Activated T-cell treated with anti-CD3 and anti-CD28 coated beads for 24 hours (primary cell): Measurements from ENCODE around the gene HIPK1.
"Not testable (repeated sequence)": the region's sequence is repeated elsewhere in the genome, so short reads cannot be mapped to it uniquely, and the experiment has no call there.

Experiments
- DNase-seq: peaks from one replicate; pipeline ENCODE4 v3.0.0-alpha.2; 2020; ENCODE audit warnings: low read depth

Gene HIPK1

DNA sequence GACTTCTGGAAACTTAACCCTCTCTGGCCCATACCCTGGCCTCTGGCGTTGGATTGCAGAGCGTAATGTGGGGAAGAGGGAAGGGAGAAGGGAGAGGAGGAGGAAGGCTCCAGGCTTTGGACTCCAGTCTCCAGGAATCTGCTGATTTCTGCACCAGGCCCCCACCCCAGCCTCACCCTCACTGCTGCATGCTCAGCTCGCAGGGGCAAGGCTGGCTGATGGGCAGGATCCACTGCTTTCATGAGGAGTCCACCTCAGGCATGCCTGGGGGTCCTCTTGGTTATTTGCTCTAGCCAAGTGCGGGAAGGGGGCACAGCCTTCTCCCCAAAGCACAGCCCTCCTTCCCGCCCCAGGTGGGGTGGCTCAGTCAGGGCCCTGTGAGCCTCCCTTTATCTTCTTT lies 53.8 kb downstream of the HIPK1 start:
- no peak for DNase-seq

DNA sequence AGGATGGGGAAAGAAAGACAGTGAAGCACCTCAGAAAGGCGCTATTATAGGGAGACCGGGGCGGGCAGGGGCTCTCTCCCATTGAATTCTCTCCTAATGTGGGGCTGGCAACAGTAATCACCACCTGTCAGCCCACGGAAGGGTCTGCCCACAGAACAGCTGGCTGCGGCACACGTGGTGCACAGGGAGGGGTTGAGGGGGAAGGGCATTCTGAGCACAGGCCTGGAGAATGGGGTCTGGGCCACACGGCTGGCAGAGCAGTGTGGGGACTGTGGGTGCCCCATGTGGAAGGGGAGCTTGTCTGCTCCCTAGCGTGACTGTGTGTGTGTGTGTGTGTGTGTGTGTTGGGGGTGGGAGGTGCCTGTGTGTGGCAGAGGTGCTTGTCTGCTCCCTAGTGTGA lies 54.3 kb downstream of the HIPK1 start:
- DNase-seq: no peak

DNA sequence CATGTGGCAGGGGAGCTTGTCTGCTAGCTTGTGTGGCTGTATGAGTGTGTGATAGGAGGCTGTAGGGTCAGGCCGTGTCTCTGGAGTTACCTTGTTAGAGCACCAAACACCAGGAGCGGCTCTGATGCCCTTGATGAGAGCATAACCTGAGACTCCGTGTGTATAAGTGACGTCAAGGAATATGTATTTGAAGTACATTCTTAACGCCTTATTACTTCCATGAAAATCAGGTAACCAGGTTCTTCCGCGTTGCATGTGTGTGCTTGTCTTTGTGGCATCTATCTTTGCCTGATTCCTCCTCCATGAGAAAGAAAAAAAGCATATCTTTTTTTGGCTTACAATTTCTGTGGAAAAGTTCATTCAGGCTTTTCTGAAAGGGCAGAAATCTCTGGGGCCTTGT lies 54.7 kb downstream of the HIPK1 start:
- no peak for DNase-seq

DNA sequence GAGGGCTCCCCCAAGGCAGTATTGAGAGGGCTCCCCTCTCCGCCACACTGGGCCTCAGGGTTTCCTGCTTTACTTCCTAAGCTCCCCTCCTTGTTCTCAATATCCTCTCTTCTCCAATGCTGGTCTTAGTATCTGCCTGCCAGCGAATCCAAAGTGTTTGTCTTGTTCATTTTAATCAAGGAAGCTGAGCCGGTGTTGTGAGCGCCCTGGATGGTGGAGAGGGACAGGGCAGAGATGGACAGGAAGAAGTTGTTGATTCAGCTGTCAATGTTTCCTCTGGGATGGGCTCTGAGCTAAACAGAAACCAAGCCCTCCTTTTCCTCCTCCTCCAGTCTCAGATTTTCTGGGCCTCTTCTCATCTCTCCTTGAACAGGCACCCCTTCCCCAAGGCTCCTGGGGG lies 55.6 kb downstream of the HIPK1 start:
- no peak for DNase-seq

DNA sequence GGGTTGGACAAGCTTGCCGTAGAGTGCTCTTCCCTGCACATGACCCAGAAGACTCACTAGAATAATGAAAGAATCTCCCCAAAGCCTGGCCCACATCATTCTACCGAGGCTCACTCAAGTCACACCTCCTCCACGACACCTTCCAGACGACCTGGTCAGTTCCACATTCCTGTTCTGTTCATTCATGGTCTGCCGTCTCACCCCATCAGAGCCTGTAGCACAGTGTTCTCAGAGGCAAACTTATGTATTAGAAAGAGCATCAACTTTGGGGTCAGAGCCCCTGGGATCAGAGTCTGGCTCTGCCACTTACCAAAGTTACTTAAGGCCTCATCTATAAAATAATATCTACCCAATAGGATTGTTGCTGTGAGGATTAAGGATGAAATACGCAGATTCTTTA lies 57.7 kb downstream of the HIPK1 start:
- no peak for DNase-seq

DNA sequence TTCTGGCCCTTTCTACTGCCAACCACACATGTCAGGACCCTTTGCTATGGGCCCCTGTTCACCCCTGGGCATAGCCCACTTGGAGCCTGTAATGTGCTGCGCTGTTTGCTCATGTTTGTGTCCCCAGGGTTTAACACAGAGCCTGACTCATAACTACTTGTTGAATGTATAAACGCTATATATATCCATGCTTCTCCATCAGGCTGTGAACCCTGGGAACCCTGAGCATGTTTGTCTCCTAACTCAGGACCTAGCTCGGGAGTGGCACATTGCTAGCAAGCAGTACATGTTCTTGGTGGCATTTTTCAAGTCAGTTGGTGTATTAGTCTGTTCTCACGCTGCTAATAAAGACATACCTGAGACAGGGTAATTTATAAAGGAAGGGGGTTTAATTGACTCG lies 58.1 kb downstream of the HIPK1 start:
- DNase-seq: no peak

DNA sequence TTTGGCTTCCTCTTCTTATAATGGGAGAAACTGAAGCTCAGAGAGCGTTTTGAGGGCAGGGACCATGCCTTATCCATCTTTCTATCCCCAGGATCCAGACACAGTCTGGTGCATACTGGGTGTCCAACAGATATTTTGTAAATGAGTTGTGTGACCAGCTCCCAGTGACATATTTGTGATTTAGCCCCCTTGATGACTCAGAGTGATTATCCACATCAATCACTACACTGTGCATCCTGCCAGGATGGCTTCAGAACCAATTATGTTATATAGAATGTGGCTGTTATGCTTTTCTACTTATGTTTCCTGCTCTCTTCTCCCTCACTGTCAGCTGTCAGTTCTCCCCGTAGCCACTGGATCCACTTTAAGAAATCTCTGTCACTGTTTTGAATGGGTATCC lies 61.4 kb downstream of the HIPK1 start:
- DNase-seq: no peak

DNA sequence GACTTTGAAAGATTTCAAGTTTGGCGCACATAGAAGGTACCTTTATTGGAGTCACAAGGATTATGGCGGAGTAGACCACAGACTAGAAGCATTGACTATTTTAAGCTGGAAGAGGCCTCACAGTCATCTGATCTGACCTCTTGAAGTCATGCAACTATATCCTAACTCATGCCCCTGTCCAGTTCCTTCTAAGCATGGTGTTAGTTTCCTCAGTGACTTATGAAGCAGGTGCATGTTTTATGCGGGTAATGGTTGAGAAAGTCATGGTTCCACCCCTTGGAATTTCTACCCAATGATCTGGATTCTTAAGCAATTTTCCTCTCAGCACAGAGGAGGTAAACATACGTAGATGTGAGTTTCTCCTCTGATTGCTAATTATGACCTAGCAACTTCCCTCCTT lies 61.8 kb downstream of the HIPK1 start:
- DNase-seq: no peak

DNA sequence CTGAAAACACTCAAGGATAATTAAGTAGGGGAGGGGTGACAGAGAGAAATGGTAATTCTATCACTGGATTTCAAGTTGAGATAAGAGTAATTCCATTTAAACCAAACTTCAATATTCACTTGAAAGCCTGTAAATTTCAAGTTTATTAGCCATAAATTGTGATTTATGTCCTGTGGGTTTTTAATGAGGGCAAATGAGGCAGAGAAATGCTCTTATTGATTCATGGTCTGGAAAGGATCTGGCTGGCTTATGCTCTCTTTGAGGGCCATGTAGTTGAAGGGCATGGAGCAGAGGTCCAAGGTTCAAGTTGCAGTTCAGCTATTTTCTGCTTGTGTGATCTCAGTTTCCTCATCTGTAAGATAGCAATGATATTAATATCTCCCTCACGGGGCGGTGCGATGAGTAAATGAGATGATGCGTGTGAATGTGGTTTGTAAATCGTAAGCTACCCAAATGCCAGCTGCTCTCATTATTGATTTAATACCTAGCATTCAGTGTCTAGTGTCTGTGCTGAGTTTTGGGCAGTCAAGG lies 62.4 kb downstream of the HIPK1 start:
- no peak for DNase-seq

DNA sequence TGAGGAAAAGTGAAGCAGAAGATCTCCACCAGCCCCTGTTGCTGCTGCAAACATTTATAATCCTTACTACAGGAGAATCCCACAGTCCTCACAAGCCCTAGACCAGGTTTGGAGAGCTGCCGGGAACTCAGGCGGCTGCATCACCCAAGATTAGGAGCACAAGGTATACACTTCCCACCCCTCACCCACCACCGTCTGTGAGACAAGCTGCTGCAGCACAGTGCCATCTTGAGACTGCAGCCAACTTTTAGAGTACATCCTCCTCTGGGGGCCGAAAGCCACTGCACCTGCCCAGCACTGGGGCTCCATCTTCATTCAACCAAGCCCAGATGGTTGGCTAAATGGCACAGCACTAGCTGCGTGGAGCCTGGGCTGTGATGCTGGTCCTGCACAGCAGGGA lies 63.9 kb downstream of the HIPK1 start:
- no peak for DNase-seq

DNA sequence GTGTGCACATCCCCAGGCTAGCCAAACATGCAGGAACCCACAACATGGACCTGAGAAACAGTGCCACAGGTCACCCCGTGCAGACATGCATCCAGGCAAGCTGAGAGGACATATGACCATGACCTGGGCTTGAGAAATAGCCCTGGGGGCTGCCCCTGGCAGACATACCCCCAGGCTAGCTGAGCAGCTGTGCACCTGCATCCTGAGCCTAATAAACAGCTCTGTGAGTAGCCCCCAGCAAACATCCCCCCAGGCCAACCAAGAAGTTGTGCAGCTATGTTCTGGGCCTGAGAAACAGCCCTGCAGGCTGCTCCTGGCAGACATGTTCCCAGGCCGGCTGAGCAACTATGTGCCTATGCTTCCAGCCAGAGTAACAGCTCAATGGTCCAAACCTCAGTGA lies 64.6 kb downstream of the HIPK1 start:
- DNase-seq: no peak

DNA sequence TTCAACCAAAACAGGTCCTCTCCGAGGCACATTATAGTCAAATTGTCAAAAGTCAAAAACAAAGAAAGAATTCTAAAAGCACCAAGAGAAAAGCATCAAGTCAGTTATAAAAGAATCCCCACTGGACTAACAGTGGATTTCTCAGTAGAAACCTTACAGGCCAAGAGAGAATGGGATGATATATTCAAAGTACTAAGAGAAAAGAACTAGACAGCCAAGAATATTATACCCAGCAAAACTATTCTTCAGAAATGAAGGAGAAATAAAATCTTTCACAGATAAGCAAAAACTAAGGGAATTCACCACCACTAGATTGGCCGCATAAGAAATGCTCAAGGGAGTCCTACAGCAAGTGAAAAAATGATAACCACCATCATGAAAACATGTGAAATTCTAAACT lies 66.3 kb downstream of the HIPK1 start:
- no peak for DNase-seq

DNA sequence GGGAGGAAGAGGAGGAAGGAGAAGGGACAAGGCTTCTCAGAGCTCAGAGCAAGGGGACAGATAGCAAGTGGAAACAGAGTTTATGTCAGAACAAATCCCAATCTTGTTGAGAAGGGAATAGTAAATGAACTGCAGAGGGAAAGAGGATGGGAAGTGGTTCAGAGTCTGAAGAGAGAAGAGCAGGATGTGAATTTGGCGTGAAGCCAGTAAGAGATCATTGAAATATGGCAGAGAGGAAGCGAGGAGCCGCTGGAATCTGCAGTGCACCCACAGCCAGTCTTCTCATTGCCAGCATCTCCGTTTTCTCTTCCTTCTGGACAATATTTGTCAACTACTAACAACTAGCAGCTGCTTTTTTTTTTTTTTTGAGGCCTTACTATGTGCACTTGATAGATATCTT lies 69.2 kb downstream of the HIPK1 start:
- no peak for DNase-seq

DNA sequence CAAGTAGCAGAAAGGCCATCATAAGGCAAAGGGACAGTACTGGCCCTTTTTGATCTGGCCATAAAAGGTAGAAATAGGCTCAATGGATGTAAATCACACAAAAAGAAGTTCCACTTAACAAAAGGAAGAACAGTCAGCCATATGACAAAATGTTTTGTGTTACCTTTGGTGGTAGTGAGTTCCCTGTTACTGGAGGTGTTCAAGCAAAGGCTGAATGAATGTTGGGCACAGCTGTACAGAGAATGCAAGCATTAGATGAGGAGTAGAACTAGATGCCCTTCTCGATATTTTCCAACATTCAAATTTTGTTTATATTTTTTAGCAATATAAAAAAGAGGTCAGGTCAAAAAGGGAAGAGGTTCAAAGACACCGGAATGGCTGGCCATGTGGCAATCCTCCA lies 70.1 kb downstream of the HIPK1 start:
- no peak for DNase-seq

DNA sequence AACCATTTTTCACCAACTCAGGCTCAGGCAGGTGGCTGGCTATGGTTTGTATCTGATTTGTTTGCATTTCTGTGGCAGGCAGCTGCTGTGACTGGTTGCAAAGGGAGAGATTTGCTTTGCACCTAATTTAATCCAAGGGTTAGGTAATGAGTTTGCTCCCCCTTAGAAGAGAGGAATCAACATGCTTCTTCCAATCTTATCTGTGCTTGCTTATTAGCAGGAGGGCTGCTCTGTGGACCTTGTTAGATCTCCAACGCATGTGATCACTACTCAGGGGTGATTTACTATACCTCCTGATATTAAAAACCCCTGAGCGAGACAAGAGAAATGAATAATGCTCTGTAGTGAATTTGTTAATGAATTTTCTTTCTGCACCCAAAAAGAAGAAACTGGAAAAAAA lies 70.7 kb downstream of the HIPK1 start:
- no peak for DNase-seq

DNA sequence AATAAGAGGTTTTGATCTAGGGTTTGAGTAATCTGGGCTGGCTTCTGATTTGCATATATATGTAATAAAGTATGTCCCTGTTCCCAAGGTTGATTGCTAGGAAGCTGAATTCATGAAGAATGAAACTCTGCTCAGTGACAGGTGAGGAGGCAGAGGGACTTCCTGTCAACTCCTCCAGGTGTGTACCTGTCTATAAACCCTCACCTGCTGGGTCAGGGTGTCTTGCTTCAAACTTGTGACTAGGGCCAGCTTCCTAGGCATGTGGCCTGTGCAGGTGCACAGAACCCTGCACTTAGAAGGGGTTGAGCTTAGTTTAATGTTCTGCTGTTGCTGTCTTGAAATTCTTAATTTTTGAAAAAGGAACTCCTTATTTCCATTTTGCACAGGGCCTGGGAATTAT lies 71.3 kb downstream of the HIPK1 start:
- no peak for DNase-seq

DNA sequence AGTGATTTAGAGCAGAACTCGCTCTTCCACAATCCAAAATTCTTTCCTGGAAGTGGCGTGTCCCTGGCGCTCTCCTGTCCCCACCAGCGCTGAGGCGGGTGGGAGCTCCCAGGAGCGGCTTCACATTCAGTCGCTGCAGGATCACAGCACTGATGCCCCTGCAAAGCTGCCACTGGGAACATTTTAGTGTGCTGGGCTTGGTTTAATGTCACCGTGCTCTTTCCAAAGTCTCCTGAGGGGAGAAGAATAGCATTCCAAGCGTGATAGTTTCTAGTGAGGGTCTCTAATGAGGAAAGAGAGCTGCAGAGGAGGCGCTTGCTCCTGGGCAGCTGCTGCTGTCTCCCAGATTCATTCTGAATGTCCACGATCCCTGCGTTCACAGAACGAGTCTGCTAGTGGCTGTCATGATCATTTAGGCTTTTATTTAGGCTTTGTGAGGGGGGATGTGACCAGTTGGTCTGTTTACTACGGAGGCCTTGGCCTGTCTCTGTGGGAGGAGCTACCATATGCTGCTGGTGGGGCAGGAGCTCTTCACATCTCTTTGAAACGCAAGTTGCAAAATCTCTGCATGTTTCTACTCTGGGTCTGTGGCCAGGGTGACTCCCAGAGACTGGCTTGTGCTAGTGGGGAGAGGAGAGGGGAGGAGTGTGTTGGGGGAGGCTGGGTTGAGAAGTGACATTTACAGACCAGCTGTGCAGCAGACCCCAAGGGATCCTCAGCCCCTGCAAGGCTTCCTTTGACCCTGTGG lies 73.5 kb downstream of the HIPK1 start:
- DNase-seq: no peak

DNA sequence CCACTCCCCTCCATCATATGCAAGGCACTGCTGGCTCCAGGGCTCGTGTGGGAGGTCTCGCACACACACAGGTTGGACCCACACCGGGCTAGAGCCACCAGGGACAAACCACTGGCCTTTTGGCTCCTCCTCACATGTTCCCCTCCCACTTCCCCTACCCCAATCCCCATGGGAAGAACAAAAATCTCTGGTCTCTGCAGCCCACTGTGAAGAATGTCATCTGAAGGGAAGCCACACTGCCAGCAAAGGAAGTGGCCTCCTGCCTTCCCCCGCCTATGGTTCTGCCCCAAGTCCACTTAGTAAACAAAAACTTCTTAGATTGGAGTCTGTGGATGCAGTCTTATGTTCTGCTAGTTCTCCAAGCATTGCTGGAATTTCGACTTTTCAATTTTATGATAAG lies 74.3 kb downstream of the HIPK1 start:
- no peak for DNase-seq

DNA sequence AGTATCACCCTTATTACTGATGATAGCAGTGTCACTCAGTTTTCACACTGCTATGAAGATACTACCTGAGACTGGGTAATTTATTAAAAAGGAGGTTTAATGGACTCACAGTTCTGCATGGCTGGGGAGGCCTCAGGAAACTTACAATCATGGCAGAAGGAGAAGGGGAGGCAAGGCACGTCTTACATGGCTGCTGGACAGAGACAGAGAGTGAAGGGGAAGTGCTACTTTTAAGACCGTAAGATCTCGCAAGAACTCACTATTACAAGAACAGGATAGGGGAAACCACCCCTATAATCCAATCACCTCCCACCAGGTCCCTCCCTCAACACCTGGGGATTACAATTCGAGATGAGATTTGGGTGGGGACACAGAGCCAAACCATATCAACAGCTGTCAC lies 77.7 kb downstream of the HIPK1 start:
- not testable (repeated sequence) for DNase-seq

DNA sequence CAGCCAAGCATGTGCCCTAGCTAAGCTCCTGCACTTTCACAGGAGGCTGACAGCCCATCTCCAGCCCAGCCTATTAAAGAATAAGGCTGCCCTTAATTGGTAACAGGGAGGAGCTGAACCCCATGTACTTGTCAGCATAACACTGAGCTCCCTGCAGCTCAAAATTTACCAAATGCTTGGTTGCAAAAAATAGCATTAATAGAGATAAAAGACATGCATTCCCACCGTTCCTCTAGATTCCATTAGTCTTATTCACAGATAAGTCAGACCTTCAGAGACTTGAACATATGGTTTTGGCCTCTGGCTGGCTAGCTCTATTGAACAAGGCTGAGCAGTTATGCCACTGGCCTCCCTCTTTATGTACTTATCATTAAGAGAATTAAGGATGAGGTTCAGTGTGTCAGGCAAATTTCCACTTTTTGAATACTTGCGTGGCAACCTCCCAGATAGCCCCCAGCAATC lies 79.4 kb downstream of the HIPK1 start:
- no peak for DNase-seq

DNA sequence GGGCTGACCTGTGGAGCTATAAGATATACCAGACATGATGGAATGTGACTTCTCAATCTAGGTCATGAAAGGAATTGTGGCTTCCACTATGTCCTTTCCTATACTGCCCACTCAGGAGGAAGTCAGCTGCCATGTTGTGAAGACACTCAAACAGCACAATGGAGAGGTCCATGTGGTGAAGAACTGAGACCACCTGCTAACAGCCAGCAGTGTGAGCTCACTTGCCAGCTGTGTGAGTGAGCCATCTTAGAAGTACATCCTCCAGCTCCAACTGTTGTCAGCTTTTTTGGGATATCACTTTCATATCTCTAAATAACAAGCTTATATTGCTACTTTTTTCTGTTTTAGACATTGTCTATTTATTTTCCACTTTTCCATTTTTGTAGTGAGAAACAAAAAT lies 79.9 kb downstream of the HIPK1 start:
- no peak for DNase-seq

DNA sequence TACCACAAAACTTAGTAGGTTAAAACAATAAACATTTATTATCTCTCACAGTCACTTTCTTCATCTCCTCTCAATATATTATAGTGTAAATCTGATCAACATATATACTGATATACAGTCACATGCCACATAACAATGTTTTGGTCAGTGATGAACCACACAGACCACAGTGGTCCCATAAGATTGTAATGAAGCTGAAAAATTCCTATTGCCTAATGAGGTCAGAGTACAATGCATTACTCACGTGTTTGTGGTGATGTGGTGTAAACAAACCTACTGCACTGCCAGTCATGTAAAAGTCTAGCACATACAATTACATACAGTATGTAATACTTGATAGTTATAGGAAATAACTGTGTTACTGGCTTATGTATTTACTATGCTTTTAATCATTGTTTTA lies 80.3 kb downstream of the HIPK1 start:
- no peak for DNase-seq

DNA sequence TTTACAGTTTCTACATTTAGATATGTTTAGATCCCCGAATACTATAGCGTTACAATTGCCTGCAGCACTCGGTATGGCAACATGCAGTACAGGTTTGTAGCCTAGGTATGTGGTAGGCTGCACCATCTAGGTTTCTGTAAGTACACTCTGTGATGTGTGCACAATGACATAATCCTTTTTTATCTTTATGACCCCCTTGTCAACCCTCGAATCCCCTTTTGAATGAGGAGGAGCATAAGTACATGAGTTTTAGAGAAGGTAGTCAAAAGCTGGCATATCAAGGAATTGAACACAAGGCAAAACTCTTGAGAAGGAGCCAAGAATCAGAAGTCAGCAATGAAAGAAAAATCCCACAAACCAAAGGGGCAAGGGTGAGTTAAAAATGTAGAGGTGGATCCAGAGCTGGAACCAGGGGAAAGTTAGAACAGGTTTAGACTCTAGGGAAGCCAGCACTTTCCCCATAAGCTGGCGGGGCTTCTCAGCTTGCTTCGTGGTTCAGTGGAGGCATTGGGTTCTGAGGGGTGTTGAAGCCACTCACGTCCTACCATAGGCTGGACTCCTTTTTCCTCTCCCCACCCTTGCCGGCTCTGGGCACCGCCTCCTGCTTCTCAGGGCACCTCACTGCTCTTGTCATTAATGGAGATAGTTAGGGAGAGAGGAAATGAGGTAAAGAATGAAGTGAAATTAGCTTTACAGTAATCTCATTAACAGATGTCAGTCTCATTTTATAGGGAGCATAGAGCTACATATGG lies 81.5 kb downstream of the HIPK1 start:
- no peak for DNase-seq

DNA sequence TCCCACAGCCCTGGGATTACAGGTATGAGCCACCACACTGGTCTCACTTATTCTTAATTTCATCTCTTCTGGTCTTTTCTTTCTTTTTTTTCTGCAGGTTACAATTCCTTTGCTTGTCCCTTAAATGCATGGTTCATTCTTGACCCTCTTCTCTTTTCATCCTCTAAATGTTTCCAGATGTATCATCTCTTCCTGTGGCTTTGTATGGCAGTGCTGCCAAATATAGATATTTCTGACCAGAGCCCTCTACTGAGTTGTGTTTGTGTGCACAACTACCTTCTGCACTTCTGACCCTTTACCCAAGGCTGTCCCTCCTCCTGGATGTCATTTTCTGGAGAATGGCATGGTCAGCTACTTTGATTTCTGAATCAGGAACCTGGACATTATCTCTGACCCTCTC lies 82.7 kb downstream of the HIPK1 start:
- no peak for DNase-seq
